HG03565 (cell line): Measurements from ENCODE around the gene ATP6V0A1.
"Not testable (repeated sequence)": the region's sequence is repeated elsewhere in the genome, so short reads cannot be mapped to it uniquely, and the experiment has no call there.

Experiments used
- ATAC-seq: cut with Tn5 transposase; IDR thresholded peaks from one replicate; pipeline ENCODE4 v1.9.1; 2021; ENCODE audit warnings: mild to moderate bottlenecking, moderate library complexity; ENCODE audit not compliant: unreplicated experiment

ATP6V0A1 gene

GRCh38 chr17:42475835-42476234, 17.2 kb downstream of the ATP6V0A1 start:
- ATAC-seq, result no peak

DNA sequence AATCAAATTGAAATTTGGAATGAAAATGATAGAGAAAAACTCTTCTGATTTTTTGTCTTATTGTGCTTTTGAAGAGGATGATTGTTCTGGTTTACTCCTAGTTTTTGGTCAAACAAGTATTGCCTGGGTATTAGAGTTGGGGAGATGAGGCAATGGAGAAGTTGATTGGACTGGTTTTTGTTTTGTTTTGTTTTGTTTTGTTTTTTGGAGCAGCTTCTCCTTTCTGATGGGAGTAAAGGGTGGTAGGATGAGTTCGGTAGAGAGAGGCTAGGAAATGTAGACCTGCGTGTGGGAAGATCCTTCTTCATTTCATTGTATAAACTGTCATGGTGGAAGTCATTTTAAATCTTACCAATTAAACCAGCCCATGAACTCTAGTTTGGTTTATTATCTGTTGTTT, 17.7 kb downstream of the ATP6V0A1 start:
- no peak for ATAC-seq

DNA sequence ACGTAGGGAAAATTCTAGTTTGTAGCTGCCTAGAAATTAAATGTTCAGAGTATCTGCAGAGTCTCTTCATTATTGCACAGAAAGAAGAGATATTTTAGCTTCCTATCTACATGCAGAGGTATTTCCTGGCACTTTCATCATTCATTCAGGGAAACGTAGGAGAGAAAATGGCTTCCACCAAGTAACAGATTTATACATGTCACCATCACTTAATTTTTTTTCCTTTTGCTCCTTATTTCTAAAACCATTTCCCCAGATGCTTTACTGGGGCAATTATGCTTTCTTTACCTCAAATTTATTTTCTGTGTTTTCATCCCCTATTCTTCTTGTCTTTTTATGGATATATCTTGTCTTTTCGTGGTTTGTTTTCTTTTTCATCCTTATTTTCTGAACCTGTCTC, 18.5 kb downstream of the ATP6V0A1 start:
- ATAC-seq, result no peak

DNA sequence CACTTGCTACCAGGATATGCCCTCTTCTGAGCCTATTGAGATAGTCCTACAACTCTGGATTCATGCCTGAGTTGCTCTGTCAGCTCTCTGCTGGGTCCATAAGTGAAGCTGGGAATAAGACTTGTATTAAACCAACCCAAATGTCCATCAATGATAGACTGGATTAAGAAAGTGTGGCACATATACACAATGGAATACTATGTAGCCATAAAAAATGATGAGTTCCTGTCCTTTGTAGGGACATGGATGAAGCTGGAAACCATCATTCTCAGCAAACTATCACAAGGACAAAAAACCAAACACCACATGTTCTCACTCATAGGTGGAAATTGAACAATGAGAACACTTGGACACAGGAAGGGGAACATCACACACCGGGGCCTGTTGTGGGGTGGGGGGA, 19.1 kb downstream of the ATP6V0A1 start:
- ATAC-seq, result not testable (repeated sequence)

DNA sequence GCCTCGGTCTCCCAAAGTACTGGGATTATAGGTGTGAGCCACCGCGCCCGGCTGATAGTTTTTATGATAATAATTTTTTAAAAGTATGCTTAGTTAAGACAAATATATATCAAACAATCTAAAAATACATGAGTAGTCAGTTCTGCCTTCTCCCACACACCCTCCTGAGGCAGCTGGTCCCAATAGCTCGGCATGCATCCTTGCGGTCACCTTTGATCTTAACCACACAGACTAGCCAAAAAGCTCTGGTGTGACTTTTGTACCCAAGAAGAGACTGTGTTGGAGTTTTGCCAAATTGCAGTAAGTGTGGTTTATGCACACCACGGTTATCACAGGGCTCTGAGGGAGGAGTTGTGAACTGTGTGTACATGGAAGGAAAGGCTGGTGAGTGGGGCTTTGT, 25.6 kb downstream of the ATP6V0A1 start:
- ATAC-seq, result no peak

DNA sequence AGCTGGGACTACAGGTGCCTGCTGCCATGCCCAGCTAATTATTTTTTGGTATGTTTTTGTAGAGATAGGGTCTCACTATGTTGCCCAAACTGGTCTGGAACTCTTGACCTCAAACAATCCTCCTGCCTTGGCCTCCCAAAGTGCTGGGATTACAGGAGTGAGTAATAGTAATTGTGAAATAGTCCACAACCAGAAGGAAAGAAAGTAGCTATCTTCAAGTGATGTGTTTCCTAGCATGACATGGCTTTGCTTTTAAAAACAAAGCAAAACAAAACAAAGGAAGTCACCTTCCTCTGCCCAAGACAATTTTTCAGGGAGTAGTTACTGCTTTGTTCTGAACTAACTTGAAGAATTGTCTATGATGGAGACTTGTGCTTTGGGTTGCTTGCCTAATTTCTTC, 27.0 kb downstream of the ATP6V0A1 start:
- no peak for ATAC-seq

DNA sequence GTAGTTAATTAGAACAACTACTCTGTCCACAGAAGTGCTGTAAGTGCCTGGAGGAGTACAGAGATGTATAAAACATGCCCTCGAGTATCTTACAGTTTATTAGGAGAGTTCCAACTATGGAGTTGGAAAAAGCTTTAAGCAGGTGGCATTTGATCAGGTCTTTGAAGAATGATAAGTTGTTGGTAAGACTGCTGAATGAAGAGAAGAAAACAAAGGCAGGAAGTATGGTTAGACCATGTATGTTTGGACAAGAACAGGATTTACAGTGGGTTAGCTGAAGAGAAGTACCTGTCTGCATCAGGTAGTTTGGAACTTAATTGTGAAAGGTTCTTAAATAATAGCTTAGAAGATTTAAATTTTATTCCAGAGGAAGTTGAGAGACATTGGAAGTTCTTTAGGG, 29.4 kb downstream of the ATP6V0A1 start:
- ATAC-seq, result no peak

DNA sequence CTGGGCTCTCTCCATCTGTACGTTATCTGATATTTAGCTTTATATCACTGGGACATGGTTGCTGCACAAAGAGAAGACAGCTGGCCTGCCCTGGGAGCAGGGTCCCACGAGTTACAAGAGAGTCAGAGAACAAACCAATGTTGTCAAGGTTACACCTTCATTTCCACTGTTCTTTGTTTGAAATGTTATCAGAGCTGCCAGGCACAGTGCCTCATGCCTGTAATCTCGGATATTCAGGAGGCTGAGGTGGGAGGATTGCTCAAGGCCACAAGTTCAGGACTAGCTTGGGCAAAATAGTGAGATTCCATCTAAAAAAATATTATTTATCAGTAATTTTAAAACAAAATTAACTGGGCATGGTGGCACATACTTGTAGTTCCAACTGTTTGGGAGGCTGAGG, 34.6 kb downstream of the ATP6V0A1 start:
- ATAC-seq, result no peak

DNA sequence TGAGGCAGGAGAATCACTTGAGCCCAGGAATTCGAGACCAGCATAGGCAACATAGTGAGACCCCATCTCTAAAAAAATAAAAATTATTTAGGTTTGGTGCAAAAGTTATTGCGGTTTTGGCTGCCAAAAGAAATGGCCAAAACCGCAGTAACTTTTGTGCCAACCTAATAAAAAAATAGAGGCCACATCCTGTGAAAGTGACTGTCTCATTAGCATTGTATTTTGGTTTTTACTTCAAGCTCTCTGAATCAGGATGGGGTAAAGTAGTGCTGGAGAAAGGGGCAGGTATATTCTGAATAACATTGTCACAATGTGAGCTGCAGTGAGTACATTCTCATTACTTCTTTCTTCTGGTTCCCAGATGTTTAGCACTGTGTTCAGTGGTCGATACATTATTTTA, 36.0 kb downstream of the ATP6V0A1 start:
- no peak for ATAC-seq

GRCh38 chr17:42498828-42499227, 40.1 kb downstream of the ATP6V0A1 start:
- ATAC-seq, result no peak

- ATAC-seq, result no peak
Observed at GRCh38 chr17:42502091-42502490, 43.4 kb downstream of the ATP6V0A1 start.

GRCh38 chr17:42502926-42503325, 44.2 kb downstream of the ATP6V0A1 start:
- no peak for ATAC-seq

- no peak for ATAC-seq
Observed at GRCh38 chr17:42507671-42508070, 49.0 kb downstream of the ATP6V0A1 start.

DNA sequence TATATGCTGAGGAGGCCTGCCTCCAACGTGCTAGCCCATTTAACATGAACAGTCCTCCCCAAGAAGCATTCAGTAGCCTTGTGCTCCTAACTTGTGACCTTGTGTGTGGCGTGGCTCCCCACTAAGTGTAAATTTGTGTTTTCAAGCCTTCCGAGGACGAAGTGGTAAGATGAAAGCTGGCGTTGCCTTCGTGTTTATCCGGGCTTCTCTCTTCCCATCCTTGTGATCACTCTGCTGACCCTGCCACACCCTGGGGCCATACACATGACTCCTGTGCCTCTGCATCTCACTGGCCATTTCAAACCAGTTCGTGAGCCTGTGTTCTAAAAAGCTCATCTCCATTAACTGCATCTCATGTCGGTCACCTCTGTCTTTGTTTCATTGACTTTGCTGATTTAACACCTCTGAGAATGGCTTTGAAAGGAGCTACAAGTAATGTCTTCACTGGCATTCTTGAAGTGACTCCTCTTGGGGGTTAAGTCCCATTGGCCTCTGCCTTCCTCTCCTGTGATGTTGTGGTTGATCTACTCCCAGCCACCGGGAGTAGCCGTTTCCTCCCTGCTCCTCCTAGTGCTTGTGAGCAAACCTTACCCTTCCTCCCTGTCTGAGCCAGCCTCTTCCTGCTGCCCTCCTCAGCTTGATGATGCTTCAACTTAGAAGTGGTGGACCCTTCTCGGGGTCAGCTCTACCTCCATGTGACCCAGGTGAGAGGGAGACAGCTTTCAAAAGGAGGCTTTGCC, 49.9 kb downstream of the ATP6V0A1 start:
- no peak for ATAC-seq

- ATAC-seq, result no peak
Observed at GRCh38 chr17:42509409-42509808, 50.7 kb downstream of the ATP6V0A1 start.

DNA sequence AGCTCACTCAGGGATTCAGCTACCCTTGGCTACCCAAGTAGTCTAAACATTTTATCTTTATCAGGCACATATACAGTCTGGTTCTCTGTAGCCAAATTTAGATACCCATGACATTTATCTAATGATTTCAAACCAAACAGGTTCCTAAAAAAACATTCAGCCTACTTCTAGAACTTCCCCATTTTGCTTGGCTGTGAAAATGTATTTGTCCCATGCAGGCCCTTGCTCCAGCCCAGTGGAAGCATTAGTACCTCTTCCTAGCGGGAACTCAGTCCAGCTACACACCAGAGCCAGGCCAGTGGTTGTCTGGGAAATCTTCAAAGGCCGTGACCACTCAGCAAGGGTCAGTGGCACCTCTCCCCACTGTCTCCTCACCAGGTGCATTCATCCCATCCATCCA, 51.2 kb downstream of the ATP6V0A1 start:
- ATAC-seq, result no peak

- ATAC-seq, result no peak
Observed at GRCh38 chr17:42512246-42512645, 53.6 kb downstream of the ATP6V0A1 start.

- no peak for ATAC-seq
Observed at GRCh38 chr17:42512733-42513251, 54.1 kb downstream of the ATP6V0A1 start.

- ATAC-seq, result no peak
Observed at GRCh38 chr17:42513686-42514085, 55.0 kb downstream of the ATP6V0A1 start.

- ATAC-seq, result no peak
Observed at GRCh38 chr17:42514279-42514678, 55.6 kb downstream of the ATP6V0A1 start.

GRCh38 chr17:42514867-42515266, 56.2 kb downstream of the ATP6V0A1 start:
- no peak for ATAC-seq

GRCh38 chr17:42517516-42517915, 58.8 kb downstream of the ATP6V0A1 start:
- no peak for ATAC-seq
